ENCODE measurements around the gene SRSF2.
"Not testable (repeated sequence)": the region's sequence is repeated elsewhere in the genome, so short reads cannot be mapped to it uniquely, and the experiment has no call there.

SRSF2 gene, protein sequence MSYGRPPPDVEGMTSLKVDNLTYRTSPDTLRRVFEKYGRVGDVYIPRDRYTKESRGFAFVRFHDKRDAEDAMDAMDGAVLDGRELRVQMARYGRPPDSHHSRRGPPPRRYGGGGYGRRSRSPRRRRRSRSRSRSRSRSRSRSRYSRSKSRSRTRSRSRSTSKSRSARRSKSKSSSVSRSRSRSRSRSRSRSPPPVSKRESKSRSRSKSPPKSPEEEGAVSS

DNA sequence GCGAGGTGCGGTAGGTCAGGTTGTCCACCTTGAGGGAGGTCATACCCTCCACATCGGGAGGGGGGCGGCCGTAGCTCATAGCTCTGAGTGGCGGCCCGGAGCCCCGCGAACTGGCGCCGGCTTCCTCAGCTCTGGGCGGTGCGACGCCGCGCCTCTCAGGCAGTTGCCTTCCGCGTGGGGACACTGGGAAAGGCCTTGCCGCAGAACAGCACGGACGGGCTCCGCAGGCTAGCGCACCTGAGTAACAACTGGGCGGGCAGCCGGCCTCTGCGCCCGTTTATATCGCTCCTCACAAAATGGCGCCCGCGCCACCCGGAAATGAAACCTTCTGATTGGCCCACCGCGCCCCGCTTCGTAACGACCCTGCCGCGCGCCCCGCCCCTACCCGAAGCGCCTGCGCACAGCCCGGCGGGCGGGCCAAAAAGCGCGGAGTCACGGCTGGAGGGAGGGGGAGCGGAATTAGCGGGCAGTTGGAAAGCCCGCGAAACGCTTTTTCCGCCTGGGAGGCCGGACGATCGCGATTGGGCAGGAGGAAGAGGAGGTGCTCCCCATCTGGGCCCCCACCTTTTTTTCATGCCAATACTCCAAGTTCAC lies at the start of gene SRSF2:
Gene SRSF2 (minus strand): TSS at position 250 of the 594 bp plus-strand sequence. CDS start 171 bp downstream, at position 79.
- peak; percentile 97 for DNase-seq (ENCODE audit: low read depth)

DNA sequence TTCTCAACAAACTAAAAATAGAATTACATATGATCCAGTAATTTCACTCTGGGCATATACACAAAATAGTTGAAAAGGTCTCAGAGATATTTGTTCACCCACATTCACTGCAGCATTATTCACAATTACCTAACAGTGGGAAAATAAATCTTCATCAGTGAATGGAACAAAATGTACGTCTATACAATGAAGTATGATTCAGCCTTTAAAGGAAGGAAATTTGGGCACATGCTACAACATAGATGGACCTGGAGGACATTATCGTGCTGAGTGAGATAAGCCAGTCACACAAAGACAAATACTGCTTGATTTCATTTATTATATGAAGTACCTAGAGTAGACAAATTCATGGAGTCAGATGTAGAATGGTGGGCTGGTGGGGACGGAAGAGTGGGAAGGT lies 47.8 kb upstream of the SRSF2 start:
- DNase-seq (ENCODE audit: low read depth), result no peak

DNA sequence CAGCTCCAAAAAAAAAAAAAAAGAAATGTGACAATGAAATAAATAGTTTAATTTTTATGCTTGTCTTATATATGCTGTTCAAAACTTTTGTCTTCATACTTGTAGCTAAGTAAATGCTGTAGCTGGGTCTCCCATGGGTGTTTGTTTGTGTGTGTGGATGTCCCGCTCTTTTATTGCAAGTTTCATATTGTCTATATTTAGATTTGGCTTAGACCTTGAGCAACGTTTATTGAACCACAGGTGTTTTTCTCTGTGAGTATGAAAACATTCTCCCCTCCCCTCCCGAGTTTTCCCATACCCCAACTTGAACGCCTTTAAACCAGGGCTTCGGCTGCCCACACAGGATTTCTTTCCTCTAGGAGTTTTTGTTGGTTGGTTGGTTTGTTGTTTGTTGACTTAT lies 46.0 kb upstream of the SRSF2 start:
- no peak for DNase-seq (ENCODE audit: low read depth)

DNA sequence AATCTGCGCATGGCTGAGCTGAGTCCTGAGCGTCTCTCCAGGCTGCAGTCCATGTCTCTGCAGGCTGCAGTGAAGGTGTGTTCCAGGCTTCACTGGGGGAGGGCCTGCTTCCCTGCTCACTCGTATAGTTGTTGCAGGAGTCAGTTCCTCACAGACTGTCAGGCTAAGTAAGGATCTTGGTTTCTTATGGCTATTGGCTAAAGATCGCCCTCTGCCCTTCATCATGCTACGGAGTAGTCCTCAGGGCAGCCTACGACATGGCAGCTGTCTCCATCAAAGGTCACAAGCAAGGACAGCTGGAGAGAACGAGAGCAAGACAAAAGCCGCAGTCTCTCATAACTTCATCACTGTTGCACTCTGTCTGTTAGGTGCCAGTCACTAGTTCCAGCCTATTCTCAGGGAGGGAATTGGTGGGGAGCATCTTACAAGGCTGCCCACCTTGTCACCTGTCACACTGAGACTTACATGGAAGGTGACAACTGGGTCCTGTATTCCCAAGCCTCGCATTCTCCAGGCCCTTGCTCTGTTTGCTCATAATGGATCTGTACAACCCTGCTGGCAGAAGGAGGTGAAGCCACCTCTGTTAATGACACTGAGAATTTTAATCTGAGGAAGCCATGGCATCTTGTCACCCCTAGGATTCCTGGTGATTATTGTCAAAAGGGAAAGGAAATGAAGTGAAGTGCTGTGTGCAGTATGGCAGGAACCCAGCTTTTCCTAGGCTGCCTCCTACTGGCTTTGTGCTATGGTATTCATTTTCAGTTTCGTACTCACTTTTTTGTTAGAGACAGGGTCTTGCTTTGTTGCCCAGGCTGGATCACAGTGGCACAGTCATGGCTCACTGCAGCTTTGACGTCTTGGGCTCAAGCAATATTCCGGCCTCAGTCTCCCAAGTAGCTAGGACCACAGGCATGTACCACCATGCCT lies 44.2 kb upstream of the SRSF2 start:
- no peak for DNase-seq (ENCODE audit: low read depth)

DNA sequence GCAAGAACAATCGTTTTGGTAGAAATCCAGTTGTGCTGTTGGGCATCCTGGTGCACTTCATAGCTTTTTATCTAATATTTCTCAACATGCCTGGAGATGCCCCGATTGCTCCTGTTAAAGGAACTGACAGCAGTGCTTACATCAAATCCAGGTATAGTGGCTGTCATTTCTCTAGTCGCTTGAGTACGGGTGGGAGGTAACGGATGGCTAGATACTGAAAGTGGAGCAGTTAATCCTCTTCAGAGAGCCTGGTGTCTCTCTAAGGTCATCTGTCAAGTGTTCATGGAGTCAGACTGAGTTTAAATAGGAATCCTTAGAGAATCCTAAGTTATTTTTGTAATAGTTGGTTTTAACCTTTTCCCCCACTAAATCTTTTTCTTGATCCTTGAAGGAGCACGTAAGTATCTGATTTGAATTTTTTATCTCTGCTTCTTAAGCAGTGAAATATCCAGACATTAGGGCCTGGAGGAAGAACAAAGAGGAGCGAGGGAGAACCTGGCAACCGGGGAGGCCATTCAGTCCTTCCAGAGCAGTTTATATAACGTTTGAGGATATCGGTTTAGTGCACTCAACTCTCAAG lies 38.0 kb upstream of the SRSF2 start:
- DNase-seq (ENCODE audit: low read depth), result no peak

DNA sequence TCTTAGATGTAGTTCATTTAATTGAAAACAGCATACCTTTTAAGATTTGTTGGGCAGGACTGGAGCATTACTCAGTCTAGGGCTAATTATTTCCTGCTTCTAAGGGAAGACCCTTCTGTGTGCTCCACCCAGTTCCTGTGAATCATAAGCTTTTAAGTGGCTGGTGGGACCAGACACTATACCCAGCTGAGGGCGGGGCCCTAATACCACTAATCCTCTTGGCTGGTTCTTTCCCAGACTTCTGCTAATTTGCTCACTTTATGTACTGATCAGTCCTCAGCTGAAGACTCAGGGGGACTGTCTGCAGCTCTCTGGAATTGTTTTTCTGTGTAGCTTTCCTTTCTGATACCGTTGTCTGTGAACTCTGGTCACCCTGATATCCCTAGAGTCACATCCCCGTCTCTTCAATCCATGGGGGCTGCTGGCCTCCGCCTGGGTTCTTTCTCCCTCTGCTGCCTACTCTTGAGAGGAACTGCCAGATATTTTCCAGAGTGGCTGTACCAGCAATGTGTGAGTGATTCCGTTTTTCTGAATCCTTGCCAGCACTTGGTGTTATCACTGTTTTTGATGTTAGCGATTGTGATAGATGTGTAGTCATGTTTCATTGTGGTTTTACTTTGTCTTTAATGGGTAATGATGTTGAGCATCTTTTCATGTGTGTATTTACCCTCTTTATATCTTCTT lies 35.9 kb upstream of the SRSF2 start:
- peak; percentile 43 for DNase-seq (ENCODE audit: low read depth)

DNA sequence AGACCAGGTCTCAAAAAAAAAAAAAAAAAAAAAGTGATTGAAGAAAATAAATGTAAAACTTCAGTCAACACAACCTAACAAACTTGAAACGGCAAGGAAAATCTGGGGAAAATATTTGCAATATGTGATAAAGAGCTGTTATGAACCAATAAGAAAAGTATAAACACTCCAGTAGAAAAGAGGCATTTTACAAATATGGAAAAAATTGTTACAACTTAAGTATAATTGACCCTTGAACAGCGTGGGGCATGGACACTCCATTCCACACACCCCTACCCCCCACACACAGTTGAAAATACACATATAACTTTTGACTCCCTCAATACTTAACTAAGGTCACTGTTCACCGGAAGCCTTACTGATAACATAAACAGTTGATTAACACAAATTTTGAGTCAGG lies 21.4 kb upstream of the SRSF2 start:
- no peak for DNase-seq (ENCODE audit: low read depth)

DNA sequence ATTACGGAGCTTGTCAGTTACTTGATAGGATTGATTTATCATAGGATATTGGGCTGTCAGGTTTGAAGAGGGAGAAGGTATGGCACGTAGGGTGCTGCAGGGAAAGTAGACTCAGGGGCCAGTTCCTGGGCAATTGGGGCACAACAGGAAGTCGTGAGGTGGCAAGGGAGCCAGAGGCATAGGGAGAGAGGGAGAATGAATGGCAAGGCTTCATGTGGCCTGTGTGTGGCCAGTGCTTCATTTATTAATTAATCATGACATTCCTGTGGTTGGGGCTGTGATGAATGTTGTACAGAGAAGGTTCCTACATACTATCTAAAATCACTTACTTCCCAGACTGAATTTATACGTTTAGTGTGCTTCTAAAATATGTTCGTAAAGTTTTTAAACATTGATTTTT lies 20.1 kb upstream of the SRSF2 start:
- no peak for DNase-seq (ENCODE audit: low read depth)

DNA sequence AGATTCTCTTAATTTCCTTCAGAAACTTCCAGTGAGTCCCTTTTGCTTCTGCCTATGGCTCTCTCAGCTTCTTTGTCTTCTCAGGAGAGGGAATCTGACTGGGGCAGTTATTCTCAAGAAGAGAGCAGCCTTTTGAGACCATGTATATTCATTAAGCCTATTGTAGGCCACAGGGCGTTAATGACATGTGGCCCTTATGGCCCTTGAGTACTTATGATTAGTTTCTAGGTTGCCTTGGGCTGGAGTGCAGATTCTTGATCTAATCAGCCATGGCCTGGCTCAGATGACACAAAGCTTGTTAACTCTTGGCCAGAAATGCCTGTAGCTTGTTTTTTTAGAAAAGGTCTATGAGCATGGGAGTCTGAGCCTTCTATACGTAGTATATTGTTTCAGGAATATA lies 18.2 kb upstream of the SRSF2 start:
- no peak for DNase-seq (ENCODE audit: low read depth)

DNA sequence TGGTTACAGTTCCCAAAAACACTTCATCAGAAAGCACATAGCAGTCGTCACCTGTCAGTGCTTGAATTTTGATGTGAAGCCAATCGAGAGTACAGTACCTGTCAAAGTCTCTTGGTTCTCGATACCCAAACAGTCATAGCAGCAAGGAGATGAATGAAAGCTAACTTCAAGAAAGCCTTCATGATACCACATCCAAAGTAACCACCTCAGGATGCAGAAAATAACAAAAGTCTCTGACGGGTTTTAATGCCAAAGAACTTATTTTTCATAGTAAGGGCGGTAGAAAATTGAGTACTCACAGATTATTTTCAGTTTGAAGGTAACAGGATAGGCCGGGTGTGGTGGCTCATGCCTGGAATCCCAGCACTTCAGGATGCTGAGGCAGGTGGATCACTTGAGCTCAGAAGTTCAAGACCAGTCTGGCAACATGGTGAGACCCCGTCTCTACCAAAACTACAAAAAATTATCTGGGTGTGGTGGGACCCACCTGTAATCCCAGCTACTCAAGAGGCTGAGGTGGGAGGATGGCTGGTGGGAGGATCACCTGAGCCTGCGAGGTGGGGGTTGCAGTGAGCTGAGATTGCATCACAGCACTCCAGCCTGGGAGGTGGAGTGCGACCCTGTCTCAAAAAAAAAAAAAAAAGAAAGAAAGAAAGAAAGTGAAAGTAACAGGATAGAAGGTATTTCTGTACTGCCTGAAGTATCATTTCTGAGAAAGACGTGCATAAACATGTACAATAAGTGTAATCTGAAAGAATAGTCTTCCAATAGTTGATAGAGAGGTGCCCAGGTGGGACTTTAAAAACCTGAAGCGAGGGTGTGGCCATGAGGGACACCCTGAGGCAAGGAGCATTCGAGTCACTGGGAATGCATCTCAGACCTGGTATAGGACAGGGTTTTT lies 16.2 kb upstream of the SRSF2 start:
- DNase-seq (ENCODE audit: low read depth), result no peak

DNA sequence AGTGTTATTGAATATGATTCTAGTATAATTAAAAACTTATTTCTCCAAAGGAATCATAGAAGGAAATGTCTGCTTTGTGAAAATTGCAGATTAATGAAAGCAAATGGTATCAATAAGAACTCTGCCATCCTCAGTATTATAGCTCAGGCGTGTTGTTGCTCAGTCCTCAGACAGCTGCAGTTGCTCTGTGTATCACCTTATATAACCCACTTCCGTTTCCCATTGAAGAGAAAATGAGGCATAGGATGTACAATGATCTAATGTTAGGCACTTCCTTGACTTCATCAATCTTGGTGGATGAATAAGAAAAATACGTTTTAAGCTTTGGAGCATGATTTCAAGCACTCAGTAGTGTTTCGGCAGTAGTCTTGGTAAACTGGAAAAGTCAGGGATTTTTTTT lies 14.9 kb upstream of the SRSF2 start:
- DNase-seq (ENCODE audit: low read depth), result no peak

DNA sequence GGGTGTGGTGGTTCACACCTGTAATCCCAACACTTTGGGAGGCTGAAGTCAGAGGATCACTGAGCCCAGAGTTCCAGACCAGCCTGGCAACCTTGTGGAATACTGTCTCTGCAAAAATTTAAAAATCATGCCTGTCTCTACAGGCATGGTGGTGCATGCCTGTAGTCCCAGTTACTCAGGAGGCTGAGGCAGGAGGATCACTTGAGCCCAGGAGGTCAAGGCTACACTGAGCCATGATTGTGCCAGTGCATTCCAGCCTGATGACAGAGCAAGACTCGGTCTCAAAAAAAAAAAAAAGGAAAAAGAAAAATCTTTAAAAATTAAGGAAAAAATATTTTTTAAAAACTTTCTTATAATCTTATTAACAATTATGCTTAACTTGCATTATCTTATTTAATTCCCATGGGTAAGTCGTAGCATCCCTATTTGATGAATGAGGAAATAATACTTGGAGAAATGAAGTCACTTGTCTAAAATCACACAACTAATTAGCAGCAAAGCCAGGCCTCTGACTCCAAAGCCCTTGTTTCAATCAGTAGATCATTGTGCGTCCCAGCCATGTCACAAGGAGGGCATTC lies 14.4 kb upstream of the SRSF2 start:
- no peak for DNase-seq (ENCODE audit: low read depth)

DNA sequence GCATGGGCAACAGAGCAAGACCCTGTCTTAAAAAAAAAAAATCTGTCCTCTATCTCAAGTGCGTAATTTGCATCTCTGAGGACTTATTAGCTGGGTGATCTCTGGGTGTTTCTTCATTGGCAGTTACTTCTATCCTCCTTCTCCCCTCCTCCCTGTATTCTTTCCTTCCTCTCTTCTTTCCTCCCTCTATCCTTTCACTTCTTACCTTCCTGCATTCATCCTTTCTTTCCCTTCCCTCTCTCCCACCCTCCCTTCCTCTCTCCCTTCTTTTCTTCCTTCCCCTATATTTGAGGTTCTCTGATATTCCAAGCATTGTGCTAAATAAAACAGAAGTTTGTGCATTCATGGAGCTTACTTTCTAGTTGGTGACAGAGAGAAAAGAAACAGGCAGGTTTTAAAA lies 11.5 kb upstream of the SRSF2 start:
- DNase-seq (ENCODE audit: low read depth), result no peak

DNA sequence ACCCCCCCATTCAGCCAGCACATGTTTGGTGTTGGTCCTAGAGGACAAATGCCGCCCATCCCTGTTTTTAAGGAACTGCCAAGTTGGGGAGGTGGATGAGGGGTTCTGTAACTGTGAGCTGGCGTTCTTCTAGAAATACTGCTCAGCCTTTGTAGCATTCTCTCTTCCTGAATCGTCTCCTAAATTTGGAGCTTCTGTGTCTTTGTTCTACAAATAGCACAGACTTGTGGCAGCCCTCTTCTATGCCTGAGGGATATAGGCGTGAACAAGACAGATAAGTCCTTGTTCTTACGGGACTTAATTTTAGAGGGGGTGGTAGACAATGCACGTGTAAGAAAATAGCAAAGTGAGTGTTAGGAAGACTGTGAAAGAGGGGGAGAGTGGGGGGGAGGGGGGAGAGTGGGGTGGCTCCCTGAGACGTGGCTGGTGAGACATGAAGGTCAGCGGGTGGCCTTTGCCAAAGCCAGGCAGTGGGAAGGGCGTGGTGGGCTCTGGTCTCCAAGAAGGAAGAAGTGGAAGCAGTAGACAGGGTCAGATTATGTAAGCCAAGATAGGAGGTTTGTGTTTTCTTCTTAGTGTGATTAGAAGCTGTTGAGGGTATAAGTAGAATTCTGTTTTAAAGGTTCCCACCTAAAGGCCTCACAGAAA lies 10.7 kb upstream of the SRSF2 start:
- no peak for DNase-seq (ENCODE audit: low read depth)

DNA sequence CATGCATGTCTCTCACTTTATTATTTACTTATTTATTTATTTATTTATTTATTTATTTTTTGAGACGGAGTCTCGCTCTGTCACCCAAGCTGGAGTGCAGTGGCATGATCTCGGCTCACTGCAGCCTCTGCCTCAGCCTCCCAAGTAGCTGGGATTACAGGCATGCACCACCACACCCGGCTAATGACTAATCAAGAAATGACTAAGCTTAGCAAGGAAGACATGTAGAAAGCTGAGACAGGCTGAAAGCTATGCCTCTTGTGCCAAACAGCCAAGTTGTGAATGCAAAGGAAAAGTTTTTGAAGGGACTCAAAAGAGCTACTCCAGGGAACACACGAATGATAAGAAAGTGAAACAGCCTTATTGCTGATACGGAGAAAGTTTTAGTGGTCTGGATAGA lies 8.7 kb upstream of the SRSF2 start:
- DNase-seq (ENCODE audit: low read depth), result not testable (repeated sequence)

DNA sequence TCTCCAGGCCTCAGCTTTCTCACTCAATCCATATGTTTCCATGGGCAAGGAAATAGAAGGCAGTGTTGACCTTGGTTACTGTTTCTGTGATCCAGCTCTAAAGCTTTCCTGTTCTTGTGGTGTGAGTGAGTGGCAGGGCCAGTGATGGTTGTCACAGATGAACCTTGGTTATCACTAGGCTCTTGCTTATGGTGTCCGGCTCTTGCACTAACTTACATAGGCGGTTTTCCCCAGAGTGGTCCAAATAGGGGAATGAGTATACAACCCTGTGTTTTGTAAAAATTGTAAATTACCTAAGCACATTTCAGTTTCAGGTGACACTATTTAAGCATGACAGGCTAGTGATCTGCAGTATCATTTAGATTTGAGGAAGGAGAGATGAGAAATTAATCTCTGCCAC lies 7.6 kb upstream of the SRSF2 start:
- DNase-seq (ENCODE audit: low read depth), result no peak

DNA sequence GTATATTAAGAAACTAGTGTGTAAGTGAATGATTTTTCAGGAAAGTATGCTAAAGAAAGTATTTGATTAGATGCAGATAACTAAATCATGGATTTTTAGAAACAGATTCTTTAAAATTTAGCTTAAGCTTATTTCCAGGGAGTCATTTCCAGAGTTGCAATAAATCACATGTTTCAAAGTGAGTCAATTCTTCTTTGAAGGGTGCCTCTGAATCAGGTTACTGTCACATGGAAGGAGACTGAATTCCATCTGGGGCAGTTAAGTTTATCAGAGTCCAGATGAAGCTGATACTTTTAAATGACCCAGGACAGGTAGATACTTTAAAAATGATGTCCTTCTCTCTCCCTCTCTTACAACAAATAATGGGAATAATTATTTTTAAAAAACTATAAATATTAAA lies 5.8 kb upstream of the SRSF2 start:
- DNase-seq (ENCODE audit: low read depth), result no peak

DNA sequence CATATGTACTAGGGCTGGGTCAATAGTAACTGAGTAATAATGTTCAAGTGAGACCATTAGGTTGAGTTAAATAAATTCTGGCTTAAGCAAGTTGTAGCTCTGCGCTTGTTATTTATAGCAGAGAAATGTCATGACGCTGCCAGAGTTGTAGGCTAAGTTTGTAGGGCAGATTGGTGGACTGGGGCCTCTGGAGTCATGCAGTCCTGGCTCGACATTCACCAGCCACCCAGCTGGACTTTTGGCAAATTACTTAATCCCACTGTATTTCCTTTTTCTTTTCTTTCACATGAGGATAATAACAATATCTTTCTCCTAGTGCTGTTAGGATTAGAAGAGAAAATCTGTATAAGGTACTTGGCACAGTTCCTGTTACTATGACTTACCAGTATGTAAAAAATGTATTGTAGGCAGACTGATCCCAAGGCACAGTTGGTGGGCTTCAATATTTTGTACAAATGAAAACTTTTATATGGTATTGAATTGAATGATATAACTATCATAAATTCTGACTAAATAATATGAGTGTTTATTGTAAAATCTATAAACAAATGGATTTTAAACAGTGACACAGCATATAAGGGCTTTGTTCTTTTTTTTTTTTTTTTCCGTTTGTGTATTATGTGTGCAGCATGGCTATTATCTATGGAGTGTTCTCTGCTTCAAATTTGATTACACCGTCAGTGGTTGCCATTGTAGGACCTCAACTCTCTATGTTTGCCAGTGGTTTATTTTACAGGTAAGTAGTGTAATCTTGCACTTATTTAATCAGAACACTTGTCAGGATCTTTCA lies 3.4 kb upstream of the SRSF2 start:
- no peak for DNase-seq (ENCODE audit: low read depth)

DNA sequence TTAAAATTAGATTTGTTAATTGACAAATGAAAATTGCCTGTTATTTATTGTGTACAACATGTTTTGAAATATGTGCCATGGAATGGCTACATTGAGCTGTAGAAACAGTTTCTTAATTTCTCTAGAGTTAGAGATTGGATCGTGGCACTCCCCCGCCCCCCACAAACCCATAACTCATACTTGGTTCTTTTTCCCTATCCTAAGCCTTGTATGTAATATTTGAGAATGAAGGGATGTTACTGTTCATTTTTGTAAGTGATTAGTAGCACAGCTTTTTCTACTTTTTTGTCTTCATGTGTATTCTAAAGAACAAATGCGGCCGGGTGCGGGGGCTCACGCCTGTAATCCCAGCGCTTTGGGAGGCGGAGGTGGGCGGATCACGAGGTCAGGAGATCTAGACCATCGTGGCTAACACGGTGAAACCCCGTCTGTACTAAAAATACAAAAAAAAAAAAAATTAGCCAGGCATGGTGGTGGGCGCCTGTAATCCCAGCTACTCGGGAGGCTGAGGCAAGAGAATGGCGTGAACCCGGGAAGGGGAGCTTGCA lies 2.5 kb upstream of the SRSF2 start:
- not testable (repeated sequence) for DNase-seq (ENCODE audit: low read depth)

Measured in stimulated activated CD4-positive, alpha-beta T cell treated with anti-CD3 and anti-CD28 coated beads, Interleukin-2, amount 100 ng/mL, for 4 hours (primary cell).